HCT116 (cell line): Measurements from ENCODE around the gene TIGD4.

Experiments
- EZH2phosphoT487 ChIP-seq: fragments of 200-600 bp; IDR thresholded peaks from 2 replicates; pipeline ENCODE4 v1.6.1; 2018; ENCODE audit warnings: antibody characterized with exemption, borderline replicate concordance
- POLR2A ChIP-seq: IDR thresholded peaks from 2 replicates; pipeline ENCODE4 v1.7.0; 2011; ENCODE audit warnings: borderline replicate concordance; ENCODE audit not compliant: insufficient read depth, insufficient read length; ENCODE audit errors: extremely low read depth
- RAD21 ChIP-seq: IDR thresholded peaks from 2 replicates; pipeline ENCODE4 v1.6.1; 2012; ENCODE audit warnings: low read depth, mild to moderate bottlenecking
- SIN3A ChIP-seq: IDR thresholded peaks from 2 replicates; pipeline ENCODE4 v1.6.1; 2012; ENCODE audit warnings: low read depth
- SP1 ChIP-seq: IDR thresholded peaks from 2 replicates; pipeline ENCODE4 v1.6.1; 2012; ENCODE audit warnings: low read depth
- YY1 ChIP-seq: IDR thresholded peaks from 2 replicates; pipeline ENCODE4 v1.6.1; 2011; ENCODE audit warnings: low read length, low read depth, moderate library complexity, mild to moderate bottlenecking; ENCODE audit not compliant: insufficient replicate concordance; ENCODE audit errors: extremely low read depth
- ZNF274 ChIP-seq: fragments of 200-500 bp; sonication (Bioruptor generic); IDR thresholded peaks from 2 replicates; pipeline ENCODE4 v1.6.1; 2014; ENCODE audit warnings: mild to moderate bottlenecking, low read depth, low read length, inconsistent platforms
- TF ChIP-seq, protein P1 (sequence below), 3 experiments: fragments of 200-600 bp in 1 of 3; sonication (generic) in 1 of 3; IDR thresholded peaks in 2 of 3; conservative IDR thresholded peaks in 1 of 3; 2 replicates each; pipeline ENCODE4 v1.5.1; 2012 to 2017; ENCODE audit warnings: low read depth in 2 of 3, low read length in 2 of 3, antibody characterized with exemption in 1 of 3, borderline replicate concordance in 1 of 3, control low read depth in 1 of 3, mild to moderate bottlenecking in 1 of 3, mixed read lengths in 1 of 3, mixed run types in 1 of 3, moderate library complexity in 1 of 3; ENCODE audit not compliant: insufficient read depth in 1 of 3

DNA sequence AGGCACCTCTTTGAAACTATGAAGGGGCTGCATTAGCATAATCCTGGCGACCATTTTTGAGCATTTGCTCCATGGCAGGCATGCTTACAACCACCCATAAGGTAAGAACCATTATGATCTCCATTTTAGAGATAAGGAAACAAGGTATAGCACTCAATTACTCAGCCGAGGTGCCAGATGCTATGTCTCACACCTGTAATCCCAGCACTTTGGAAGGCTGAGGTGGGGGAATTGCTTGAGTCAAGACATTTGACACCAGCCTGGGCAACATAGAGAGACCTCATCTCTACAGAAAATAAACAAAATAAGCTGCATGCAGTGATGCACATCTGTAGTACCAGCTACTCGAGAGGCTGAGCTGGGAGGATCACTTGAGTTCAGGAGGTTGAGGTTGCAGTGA lies 43.6 kb downstream of the TIGD4 start:
- TF ChIP-seq, protein P1, sequence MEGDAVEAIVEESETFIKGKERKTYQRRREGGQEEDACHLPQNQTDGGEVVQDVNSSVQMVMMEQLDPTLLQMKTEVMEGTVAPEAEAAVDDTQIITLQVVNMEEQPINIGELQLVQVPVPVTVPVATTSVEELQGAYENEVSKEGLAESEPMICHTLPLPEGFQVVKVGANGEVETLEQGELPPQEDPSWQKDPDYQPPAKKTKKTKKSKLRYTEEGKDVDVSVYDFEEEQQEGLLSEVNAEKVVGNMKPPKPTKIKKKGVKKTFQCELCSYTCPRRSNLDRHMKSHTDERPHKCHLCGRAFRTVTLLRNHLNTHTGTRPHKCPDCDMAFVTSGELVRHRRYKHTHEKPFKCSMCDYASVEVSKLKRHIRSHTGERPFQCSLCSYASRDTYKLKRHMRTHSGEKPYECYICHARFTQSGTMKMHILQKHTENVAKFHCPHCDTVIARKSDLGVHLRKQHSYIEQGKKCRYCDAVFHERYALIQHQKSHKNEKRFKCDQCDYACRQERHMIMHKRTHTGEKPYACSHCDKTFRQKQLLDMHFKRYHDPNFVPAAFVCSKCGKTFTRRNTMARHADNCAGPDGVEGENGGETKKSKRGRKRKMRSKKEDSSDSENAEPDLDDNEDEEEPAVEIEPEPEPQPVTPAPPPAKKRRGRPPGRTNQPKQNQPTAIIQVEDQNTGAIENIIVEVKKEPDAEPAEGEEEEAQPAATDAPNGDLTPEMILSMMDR (IDR thresholded peaks at IDR 0.05 in 2 of 3, conservative IDR thresholded peaks at IDR 0.05 in 1 of 3; ENCODE audit: borderline replicate concordance in 1 of 3, insufficient read depth in 1 of 3, low read depth in 2 of 3, low read length in 2 of 3) = no peak
- TF ChIP-seq RAD21 (no peak), SP1 (no peak), ZNF274 (no peak), EZH2phosphoT487 (no peak), SIN3A (no peak), YY1 (no peak), POLR2A (no peak)
